ENCODE data around the gene RANBP3. TPM values are rescaled to one million over a fixed set of nuclear protein-coding genes. Genes with fewer than 3 reads are reported as not detected.
A peak's percentile ranks its signal among the peaks of the same experiment; 100 is the strongest.

The RANBP3 gene
- total RNA-seq, 6 experiments from 2014 or later = 57.6 to 80.9 (median 70.4) TPM

GRCh38 chr19:5975388-5975728, 2.6 kb downstream of the RANBP3 start:
- H3K4me1 Mint-ChIP-seq (ENCODE audit: low read depth) = peaks cover 46% of the 10 kb centered on the region
- TF ChIP-seq CTCF (IDR thresholded peaks at IDR 0.05) = no peak
- no peak overlapping the region; the same call in 1 of the 2 replicates for H3K27ac Mint-ChIP-seq

GRCh38 chr19:5974721-5975387, 3.1 kb downstream of the RANBP3 start:
- Mint-ChIP-seq H3K36me3 (ENCODE audit: low read depth) (peaks cover 26% of the 10 kb centered on the region), H3K27me3 (ENCODE audit: insufficient read depth) (no peaks in the 10 kb centered on the region; the same call in 1 of the 2 replicates), H3K4me3 (peak overlapping the region; percentile 32; the same call in 1 of the 2 replicates), H3K4me1 (ENCODE audit: low read depth) (peaks cover 41% of the 10 kb centered on the region), H3K9me3 (no peaks in the 10 kb centered on the region), H3K27ac (peak overlapping the region; percentile 66)
- no peak for DNase-seq
- no peak for TF ChIP-seq CTCF (IDR thresholded peaks at IDR 0.05)

More at GRCh38 chr19:5975388-5975728, 2.6 kb downstream of the RANBP3 start:
- DNase-seq = no peak
- Mint-ChIP-seq H3K4me3 (peak overlapping the region; percentile 99; the same call in 1 of the 2 replicates), H3K27me3 (ENCODE audit: insufficient read depth) (no peaks in the 10 kb centered on the region; the same call in 1 of the 2 replicates), H3K36me3 (ENCODE audit: low read depth) (peaks cover 26% of the 10 kb centered on the region), H3K9me3 (no peaks in the 10 kb centered on the region)

GRCh38 chr19:5973867-5974635, 3.9 kb downstream of the RANBP3 start:
- 0 out of 2 replicates have a peak overlapping the region, but pooled peaks have one; percentile 32 for H3K4me3 Mint-ChIP-seq
- peaks cover 35% of the 10 kb centered on the region for H3K4me1 Mint-ChIP-seq (ENCODE audit: low read depth)
- no peaks in the 10 kb centered on the region; the same call in 1 of the 2 replicates for H3K27me3 Mint-ChIP-seq (ENCODE audit: insufficient read depth)
- no peaks in the 10 kb centered on the region for H3K9me3 Mint-ChIP-seq
- H3K36me3 Mint-ChIP-seq (ENCODE audit: low read depth) = peaks cover 26% of the 10 kb centered on the region
- TF ChIP-seq CTCF (IDR thresholded peaks at IDR 0.05) = no peak
- peak overlapping the region; percentile 66 for H3K27ac Mint-ChIP-seq
- DNase-seq = no peak

GRCh38 chr19:5973376-5973775, 4.6 kb downstream of the RANBP3 start:
- H3K4me1 Mint-ChIP-seq (ENCODE audit: low read depth) = peaks cover 39% of the 10 kb centered on the region
- no peak for TF ChIP-seq CTCF (IDR thresholded peaks at IDR 0.05)
- DNase-seq = no peak
- no peaks in the 10 kb centered on the region for H3K9me3 Mint-ChIP-seq
- H3K27me3 Mint-ChIP-seq (ENCODE audit: insufficient read depth) = no peaks in the 10 kb centered on the region; the same call in 1 of the 2 replicates
- H3K4me3 Mint-ChIP-seq = no peak overlapping the region
- H3K36me3 Mint-ChIP-seq (ENCODE audit: low read depth) = peaks cover 26% of the 10 kb centered on the region
- no peak overlapping the region for H3K27ac Mint-ChIP-seq

- H3K4me1 Mint-ChIP-seq (ENCODE audit: low read depth) = peaks cover 46% of the 10 kb centered on the region
- H3K27me3 Mint-ChIP-seq (ENCODE audit: insufficient read depth) = no peaks in the 10 kb centered on the region; the same call in 1 of the 2 replicates
- H3K36me3 Mint-ChIP-seq (ENCODE audit: low read depth) = peaks cover 26% of the 10 kb centered on the region
- no peaks in the 10 kb centered on the region for H3K9me3 Mint-ChIP-seq
- no peak overlapping the region for H3K27ac Mint-ChIP-seq
- TF ChIP-seq CTCF (IDR thresholded peaks at IDR 0.05) = no peak
- no peak overlapping the region for H3K4me3 Mint-ChIP-seq
- no peak for DNase-seq
Measured at GRCh38 chr19:5972355-5972731, 5.6 kb downstream of the RANBP3 start.

Data from HFFc6 (cell line).